H1 (cell line): ENCODE measurements around the gene MEGF11. TPM values are rescaled to one million over a fixed set of nuclear protein-coding genes. Genes with fewer than 3 reads are reported as not detected.

ENCODE experiments used
- ASH2L ChIP-seq: fragments of 200-600, 300-600 bp; sonication (generic); IDR thresholded peaks from one replicate; pipeline ENCODE4 v1.7.1; 2017; ENCODE audit warnings: low read length
- ATF2 ChIP-seq: IDR thresholded peaks from 2 replicates; pipeline ENCODE4 v1.6.1; 2012; ENCODE audit warnings: low read length, inconsistent platforms
- BACH1 ChIP-seq: IDR thresholded peaks from 2 replicates; pipeline ENCODE4 v1.6.1; 2012; ENCODE audit warnings: low read length, improper control_type of control experiment
- CEBPB ChIP-seq: IDR thresholded peaks from 2 replicates; pipeline ENCODE4 v1.6.1; 2012; ENCODE audit warnings: low read depth, low read length
- PHF8 ChIP-seq: fragments of 200-600 bp; sonication (generic); conservative IDR thresholded peaks from 2 replicates; pipeline ENCODE4 v1.7.1; 2012; ENCODE audit warnings: low read depth, mild to moderate bottlenecking, inconsistent platforms, low read length, moderate library complexity
- RAD21 ChIP-seq, 2 experiments: IDR thresholded peaks in 1 of 2; conservative IDR thresholded peaks in 1 of 2; 2 replicates each; pipeline ENCODE4 v1.6.1; 2011; ENCODE audit warnings: low read depth in 2 of 2, low read length in 2 of 2, improper control_type of control experiment in 1 of 2, inconsistent platforms in 1 of 2, mild to moderate bottlenecking in 1 of 2, moderate library complexity in 1 of 2
- RBBP5 ChIP-seq: IDR thresholded peaks from 2 replicates; pipeline ENCODE4 v1.7.1; 2012; ENCODE audit warnings: low read depth, mild to moderate bottlenecking, inconsistent platforms, low read length, moderate library complexity, borderline replicate concordance
- SAP30 ChIP-seq: fragments of 300-600 bp; sonication (generic); IDR thresholded peaks from 2 replicates; pipeline ENCODE4 v1.7.1; 2012; ENCODE audit warnings: low read length, moderate library complexity, mild to moderate bottlenecking, inconsistent platforms; ENCODE audit not compliant: insufficient read depth, insufficient replicate concordance
- SRF ChIP-seq: IDR thresholded peaks from 2 replicates; pipeline ENCODE4 v1.6.1; 2011; ENCODE audit warnings: mild to moderate bottlenecking, low read depth, low read length, moderate library complexity
- polyA plus RNA-seq, 7 experiments: library from polyadenylated mRNA; depleted of rRNA in 3 of 7; stranded (reverse) in 5 of 7; unstranded in 2 of 7; fragments of >200 nt in 5 of 7; fragments of 200-250 nt in 2 of 7; gene quantifications; 1 replicate in 5 of 7; 2 replicates in 1 of 7; 4 replicates in 1 of 7; pipeline versions ENCODE4 v1.2.1 to v1.2.3, GENCODE V29; 2011 to 2013; ENCODE audit warnings: missing spikeins in 2 of 7, mixed read lengths in 2 of 7
- total RNA-seq: library from RNA; stranded (reverse); fragmentation: NEBNext Ultra II Directional; extraction: Animal tissue kit (Norgen Biotek cat#: 25700); gene quantifications from 2 replicates; pipeline ENCODE4 v1.2.1, GENCODE V29; 2021

The MEGF11 gene
- total and polyA plus RNA-seq, 2 of the 8 experiments (the other 6 are each of a cell fraction or from before 2014, with no cell fraction given): 4.4 to 4.8 TPM

- TF ChIP-seq ATF2: no peak
- no peak for TF ChIP-seq PHF8
- TF ChIP-seq SAP30: no peak
- TF ChIP-seq ASH2L: no peak
- no peak for TF ChIP-seq CEBPB
- no peak for TF ChIP-seq RAD21 (IDR thresholded peaks at IDR 0.05 in 1 of 2, conservative IDR thresholded peaks at IDR 0.05 in 1 of 2; ENCODE audit: low read depth in 2 of 2, low read length in 2 of 2)
- no peak for TF ChIP-seq SRF
- TF ChIP-seq BACH1: no peak
- no peak for TF ChIP-seq RBBP5
- TF ChIP-seq, all 59 proteins: peak for 0
Observed at GRCh38 chr15:65990298-65990981, 263.1 kb downstream of the MEGF11 start (continued).
